ENCODE measurements around the gene VCY.
"Not testable (repeated sequence)": the region's sequence is repeated elsewhere in the genome, so short reads cannot be mapped to it uniquely, and the experiment has no call there.

The VCY gene
- 0 reads per million in 3 donors for total RNA-seq

- H3K27me3 ChIP-seq (replicated peaks; ENCODE audit: control insufficient read depth, insufficient read depth, low read length, poor library complexity, severe bottlenecking); H3K4me3 ChIP-seq (ENCODE audit: insufficient read depth, low read depth, low read length, poor library complexity, severe bottlenecking); H3K36me3 ChIP-seq (ENCODE audit: control insufficient read depth, insufficient read depth, low read length); H3K4me1 ChIP-seq (ENCODE audit: control insufficient read depth, insufficient read depth, low read length, poor library complexity, severe bottlenecking); DNase-seq; H3K9me3 ChIP-seq (ENCODE audit: control insufficient read depth, low read length); H3K27ac ChIP-seq (ENCODE audit: insufficient read depth, low read length, poor library complexity, severe bottlenecking): not testable (repeated sequence)
Measured at GRCh38 chrY:13986373-13986772, at the start of gene VCY. Gene VCY (minus strand): TSS chrY:13986473. CDS start chrY:13986440, 33 bp downstream.

GRCh38 chrY:14030395-14030794 lies 44.1 kb upstream of the VCY start:
- not testable (repeated sequence) for H3K27ac ChIP-seq (ENCODE audit: insufficient read depth, low read length, poor library complexity, severe bottlenecking); DNase-seq; H3K36me3 ChIP-seq (ENCODE audit: control insufficient read depth, insufficient read depth, low read length); H3K9me3 ChIP-seq (ENCODE audit: control insufficient read depth, low read length); H3K4me3 ChIP-seq (ENCODE audit: insufficient read depth, low read depth, low read length, poor library complexity, severe bottlenecking); H3K4me1 ChIP-seq (ENCODE audit: control insufficient read depth, insufficient read depth, low read length, poor library complexity, severe bottlenecking); H3K27me3 ChIP-seq (replicated peaks; ENCODE audit: control insufficient read depth, insufficient read depth, low read length, poor library complexity, severe bottlenecking)

- H3K27ac ChIP-seq (ENCODE audit: insufficient read depth, low read length, poor library complexity, severe bottlenecking); H3K4me1 ChIP-seq (ENCODE audit: control insufficient read depth, insufficient read depth, low read length, poor library complexity, severe bottlenecking); H3K4me3 ChIP-seq (ENCODE audit: insufficient read depth, low read depth, low read length, poor library complexity, severe bottlenecking); H3K9me3 ChIP-seq (ENCODE audit: control insufficient read depth, low read length); H3K36me3 ChIP-seq (ENCODE audit: control insufficient read depth, insufficient read depth, low read length); H3K27me3 ChIP-seq (replicated peaks; ENCODE audit: control insufficient read depth, insufficient read depth, low read length, poor library complexity, severe bottlenecking); DNase-seq: not testable (repeated sequence)
Measured at GRCh38 chrY:14011916-14012315, 25.6 kb upstream of the VCY start.

GRCh38 chrY:13942406-13942805 lies 43.9 kb downstream of the VCY start:
- not testable (repeated sequence) for H3K9me3 ChIP-seq (ENCODE audit: control insufficient read depth, low read length); H3K27me3 ChIP-seq (replicated peaks; ENCODE audit: control insufficient read depth, insufficient read depth, low read length, poor library complexity, severe bottlenecking); H3K4me3 ChIP-seq (ENCODE audit: insufficient read depth, low read depth, low read length, poor library complexity, severe bottlenecking); H3K36me3 ChIP-seq (ENCODE audit: control insufficient read depth, insufficient read depth, low read length); DNase-seq; H3K4me1 ChIP-seq (ENCODE audit: control insufficient read depth, insufficient read depth, low read length, poor library complexity, severe bottlenecking); H3K27ac ChIP-seq (ENCODE audit: insufficient read depth, low read length, poor library complexity, severe bottlenecking)

Measured in effector memory CD4-positive, alpha-beta T cell (primary cell).